Coronary artery (tissue), 2 donors: ENCODE measurements around the gene MVK.

Experiments used
- DNase-seq: peaks from one replicate; pipeline ENCODE4 v3.0.0-alpha.2; 2017; ENCODE audit warnings: low spot score
- H3K27ac ChIP-seq, 2 donors: fragments of 200-600 bp; sonication (generic); one replicate each; pipeline ENCODE4 v1.5.1; 2016 to 2019
- H3K4me3 ChIP-seq: fragments of 200-600 bp; sonication (generic); 2 replicates; pipeline ENCODE4 v1.5.1; 2016; ENCODE audit warnings: mild to moderate bottlenecking, moderate library complexity
- TF ChIP-seq, protein P1 (sequence below): fragments of 200-600 bp; sonication (generic); IDR thresholded peaks from one replicate; pipeline ENCODE4 v1.5.1; 2019; ENCODE audit warnings: antibody characterized with exemption

The MVK gene

GRCh38 chr12:109562871-109563270 lies 10.7 kb upstream of the MVK start:
- TF ChIP-seq, protein P1, sequence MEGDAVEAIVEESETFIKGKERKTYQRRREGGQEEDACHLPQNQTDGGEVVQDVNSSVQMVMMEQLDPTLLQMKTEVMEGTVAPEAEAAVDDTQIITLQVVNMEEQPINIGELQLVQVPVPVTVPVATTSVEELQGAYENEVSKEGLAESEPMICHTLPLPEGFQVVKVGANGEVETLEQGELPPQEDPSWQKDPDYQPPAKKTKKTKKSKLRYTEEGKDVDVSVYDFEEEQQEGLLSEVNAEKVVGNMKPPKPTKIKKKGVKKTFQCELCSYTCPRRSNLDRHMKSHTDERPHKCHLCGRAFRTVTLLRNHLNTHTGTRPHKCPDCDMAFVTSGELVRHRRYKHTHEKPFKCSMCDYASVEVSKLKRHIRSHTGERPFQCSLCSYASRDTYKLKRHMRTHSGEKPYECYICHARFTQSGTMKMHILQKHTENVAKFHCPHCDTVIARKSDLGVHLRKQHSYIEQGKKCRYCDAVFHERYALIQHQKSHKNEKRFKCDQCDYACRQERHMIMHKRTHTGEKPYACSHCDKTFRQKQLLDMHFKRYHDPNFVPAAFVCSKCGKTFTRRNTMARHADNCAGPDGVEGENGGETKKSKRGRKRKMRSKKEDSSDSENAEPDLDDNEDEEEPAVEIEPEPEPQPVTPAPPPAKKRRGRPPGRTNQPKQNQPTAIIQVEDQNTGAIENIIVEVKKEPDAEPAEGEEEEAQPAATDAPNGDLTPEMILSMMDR = no peak
- Histone ChIP-seq H3K4me3 (no peak overlapping the region), H3K27ac (no peak overlapping the region)
- no peak for DNase-seq

DNA sequence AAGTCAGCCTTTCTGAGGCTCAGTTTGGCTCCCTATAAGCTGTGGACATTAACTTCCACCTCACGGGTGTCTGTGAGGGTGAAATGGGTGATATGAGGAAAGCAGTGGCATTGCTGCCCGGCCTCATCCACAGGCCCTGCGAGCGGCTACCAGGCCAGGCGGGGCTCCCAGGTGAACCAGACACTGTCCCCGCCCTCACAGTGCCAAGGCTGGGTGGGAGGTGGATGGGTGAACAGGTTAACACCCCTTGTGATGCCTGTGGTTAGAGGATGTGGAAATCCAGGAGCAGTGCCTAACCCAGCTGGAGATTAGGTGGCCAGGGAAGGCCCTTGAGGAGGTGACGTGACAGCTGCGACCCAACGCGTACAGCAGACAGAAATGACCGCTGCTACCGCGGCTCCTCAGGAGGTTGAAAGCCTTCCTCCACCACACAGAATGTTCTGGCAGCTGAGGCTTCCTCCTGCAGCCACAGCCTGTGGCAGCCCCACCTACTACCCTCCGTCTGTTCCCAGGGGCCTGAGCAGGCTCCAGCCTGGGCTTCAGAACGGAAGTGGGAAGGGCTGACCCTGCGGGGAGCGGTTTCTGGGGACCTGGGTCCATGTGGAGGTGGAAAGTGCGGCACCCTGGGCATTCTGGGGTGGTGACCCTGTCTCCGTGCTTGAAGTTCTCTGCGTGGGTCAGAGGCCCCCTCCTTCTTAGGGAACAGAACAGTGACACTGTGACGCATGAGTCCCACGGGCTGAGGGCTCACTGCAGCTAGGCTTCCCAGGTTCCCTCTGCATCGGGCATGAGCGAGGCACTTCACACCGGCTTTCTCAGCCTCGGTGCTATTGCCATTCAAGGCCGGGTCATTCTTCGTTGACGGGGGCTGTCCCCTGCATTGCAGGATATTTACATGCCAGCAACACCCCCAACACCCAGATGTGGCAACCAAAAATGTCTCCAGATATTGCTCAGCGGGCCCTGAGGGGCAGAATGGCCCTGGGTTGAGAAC lies 10.0 kb upstream of the MVK start:
- TF ChIP-seq, protein P1 = no peak
- Histone ChIP-seq H3K27ac (no peak overlapping the region), H3K4me3 (no peak overlapping the region)
- DNase-seq = no peak

DNA sequence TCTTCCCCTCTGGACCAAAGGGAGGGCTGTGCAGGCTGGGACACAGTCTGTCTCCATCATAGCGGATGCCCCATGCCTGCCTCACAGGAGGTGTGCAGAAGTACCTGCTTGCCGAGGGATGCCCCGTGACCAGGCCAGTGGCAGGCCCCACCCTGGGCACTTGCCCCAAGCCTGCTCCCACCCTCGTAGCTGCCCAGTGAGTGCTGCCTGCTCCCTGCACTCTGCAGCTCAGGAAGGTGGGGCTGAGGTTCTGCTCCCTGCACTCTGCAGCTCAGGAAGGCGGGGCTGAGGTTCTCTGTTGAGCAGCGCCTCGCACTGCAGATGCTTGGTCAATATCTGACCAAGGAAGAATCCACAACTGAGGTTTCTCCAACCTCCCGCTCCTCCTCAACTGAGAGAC lies 7.2 kb upstream of the MVK start:
- no peak overlapping the region for H3K27ac ChIP-seq
- TF ChIP-seq, protein P1 = no peak
- no peak overlapping the region for H3K4me3 ChIP-seq
- DNase-seq = no peak

DNA sequence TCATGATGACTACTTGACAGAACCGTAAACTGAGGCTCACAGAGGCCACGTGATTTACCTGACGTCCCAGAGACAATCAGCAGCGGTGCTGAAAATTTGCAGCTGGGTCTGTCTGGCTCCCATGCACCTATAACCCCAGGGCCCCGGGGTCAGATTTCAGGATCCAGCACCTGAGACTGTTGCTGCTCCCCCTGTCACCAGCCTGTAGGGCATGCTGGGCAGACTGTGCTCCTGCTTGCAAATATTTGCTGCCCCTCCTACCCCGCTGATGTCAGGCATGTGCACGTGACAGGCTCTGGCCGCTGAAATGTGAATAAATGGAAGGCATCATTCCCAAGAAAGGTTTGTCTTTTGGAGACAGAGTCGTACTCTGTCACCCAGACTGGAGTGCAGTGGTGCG lies 6.3 kb upstream of the MVK start:
- no peak for DNase-seq
- TF ChIP-seq, protein P1 = no peak
- H3K4me3 ChIP-seq = no peak overlapping the region
- no peak overlapping the region for H3K27ac ChIP-seq

- H3K27ac ChIP-seq = no peak overlapping the region
- TF ChIP-seq, protein P1 = no peak
These were observed 5.6 kb upstream of the MVK start for GRCh38 chr12:109567967-109568366.

DNA sequence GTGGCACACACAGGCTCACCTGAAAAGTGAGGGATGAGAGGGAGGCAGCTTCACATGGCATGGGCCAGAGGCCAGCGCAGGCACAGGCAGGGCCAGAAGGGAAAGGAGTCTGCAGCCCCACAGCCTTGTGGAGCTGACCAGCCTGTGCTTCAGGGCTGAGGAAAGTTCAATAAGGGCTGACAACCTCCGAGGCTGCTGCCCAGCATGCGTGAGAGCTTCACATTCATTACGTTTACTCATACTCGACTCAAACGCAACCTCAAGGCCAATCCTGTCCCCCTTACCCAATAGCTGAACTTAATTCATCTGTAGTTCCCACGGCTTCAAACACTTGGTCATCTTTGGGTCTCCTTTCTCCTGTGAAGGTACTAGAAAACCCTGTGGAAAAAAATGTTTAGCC lies 5.1 kb upstream of the MVK start:
- no peak for DNase-seq
- Histone ChIP-seq H3K4me3 (no peak overlapping the region), H3K27ac (no peak overlapping the region)
- TF ChIP-seq, protein P1 = no peak

More at GRCh38 chr12:109567967-109568366, 5.6 kb upstream of the MVK start:
- no peak overlapping the region for H3K4me3 ChIP-seq
- DNase-seq = no peak
